ENCODE results near the gene ANKRD29. TPM values are rescaled to one million over a fixed set of nuclear protein-coding genes. Genes with fewer than 3 reads are reported as not detected.

ANKRD29 gene
- total RNA-seq = 4.1 and 6.9 TPM in 2 replicates
- polyA plus RNA-seq = 2.0 and 3.4 TPM in 2 replicates
- 1.1 and 2.4 TPM in 2 replicates for polyA plus RNA-seq (2012)
- 0.24 and 3.7 TPM in 2 replicates for polyA minus RNA-seq (ENCODE audit: low replicate concordance)

- Histone ChIP-seq H2AFZ (ENCODE audit: low read length) (peak within 1 kb of the TSS; percentile 35), H3K36me3 (ENCODE audit: control insufficient read depth, insufficient read depth, low read length) (no peaks in the 10 kb centered on the region), H3K9ac (ENCODE audit: insufficient read depth, low read length) (no peak within 1 kb of the TSS), H4K20me1 (ENCODE audit: control insufficient read depth, extremely low read depth, insufficient read depth, low read length) (no peaks in the 10 kb centered on the region), H3K4me1 (ENCODE audit: control insufficient read depth, extremely low read depth, insufficient read depth, low read length) (no peaks in the 10 kb centered on the region), H3K27me3 (ENCODE audit: control insufficient read depth, insufficient read depth, low read length) (peaks cover 17% of the 10 kb centered on the region), H3K79me2 (ENCODE audit: control insufficient read depth, insufficient read depth, low read length) (no peaks in the 10 kb centered on the region), H3K4me2 (ENCODE audit: extremely low read depth, insufficient read depth, low read length) (peak within 1 kb of the TSS; percentile 87), H3K9me3 (ENCODE audit: control insufficient read depth, insufficient read depth, low read depth, low read length) (no peaks in the 10 kb centered on the region), H3K4me3 (replicated peaks in 1 of 4; ENCODE audit: control extremely low read depth in 1 of 4, insufficient read depth in 1 of 4, low read depth in 3 of 4, low read length in 4 of 4) (peak within 1 kb of the TSS; percentile 24 to 49 (median 44)), H3K27ac (ENCODE audit: insufficient read depth, low read length) (no peak within 1 kb of the TSS)
- DNase-seq (ENCODE audit: low read depth in 2 of 2) = peak; percentile 17 to 50
- TF ChIP-seq EZH2 (IDR thresholded peaks at IDR 0.05; ENCODE audit: low read length, missing control alignments) (peak; percentile 78), CTCF (conservative IDR thresholded peaks at IDR 0.05 in 1 of 2, IDR thresholded peaks at IDR 0.05 in 1 of 2; ENCODE audit: low read depth in 1 of 2, low read length in 2 of 2) (no peak)
These were observed at the start of gene ANKRD29 for GRCh38 chr18:23662309-23663263. Gene ANKRD29 (minus strand): TSS chr18:23662911. CDS start chr18:23662730, 181 bp downstream.

- Histone ChIP-seq H3K9me3 (ENCODE audit: control insufficient read depth, insufficient read depth, low read depth, low read length) (no peaks in the 10 kb centered on the region), H4K20me1 (ENCODE audit: control insufficient read depth, extremely low read depth, insufficient read depth, low read length) (no peaks in the 10 kb centered on the region), H3K9ac (ENCODE audit: insufficient read depth, low read length) (no peak overlapping the region), H3K4me2 (ENCODE audit: extremely low read depth, insufficient read depth, low read length) (no peak overlapping the region), H3K27me3 (ENCODE audit: control insufficient read depth, insufficient read depth, low read length) (no peaks in the 10 kb centered on the region), H3K79me2 (ENCODE audit: control insufficient read depth, insufficient read depth, low read length) (no peaks in the 10 kb centered on the region), H2AFZ (ENCODE audit: low read length) (no peak overlapping the region), H3K4me3 (replicated peaks in 1 of 4; ENCODE audit: control extremely low read depth in 1 of 4, insufficient read depth in 1 of 4, low read depth in 3 of 4, low read length in 4 of 4) (no peak overlapping the region), H3K36me3 (ENCODE audit: control insufficient read depth, insufficient read depth, low read length) (no peaks in the 10 kb centered on the region), H3K27ac (ENCODE audit: insufficient read depth, low read length) (no peak overlapping the region), H3K4me1 (ENCODE audit: control insufficient read depth, extremely low read depth, insufficient read depth, low read length) (peaks cover 2% of the 10 kb centered on the region)
- TF ChIP-seq CTCF (conservative IDR thresholded peaks at IDR 0.05 in 1 of 2, IDR thresholded peaks at IDR 0.05 in 1 of 2; ENCODE audit: low read depth in 1 of 2, low read length in 2 of 2) = no peak
- peak in 1 of 2 donors; percentile 35 for DNase-seq (ENCODE audit: low read depth in 2 of 2)
These were observed 49.7 kb upstream of the ANKRD29 start for GRCh38 chr18:23712445-23712844.

GRCh38 chr18:23711426-23711825 lies 48.7 kb upstream of the ANKRD29 start:
- Histone ChIP-seq H2AFZ (ENCODE audit: low read length) (no peak overlapping the region), H3K27me3 (ENCODE audit: control insufficient read depth, insufficient read depth, low read length) (no peaks in the 10 kb centered on the region), H3K79me2 (ENCODE audit: control insufficient read depth, insufficient read depth, low read length) (no peaks in the 10 kb centered on the region), H3K27ac (ENCODE audit: insufficient read depth, low read length) (no peak overlapping the region), H4K20me1 (ENCODE audit: control insufficient read depth, extremely low read depth, insufficient read depth, low read length) (no peaks in the 10 kb centered on the region), H3K4me2 (ENCODE audit: extremely low read depth, insufficient read depth, low read length) (no peak overlapping the region), H3K9ac (ENCODE audit: insufficient read depth, low read length) (no peak overlapping the region), H3K9me3 (ENCODE audit: control insufficient read depth, insufficient read depth, low read depth, low read length) (no peaks in the 10 kb centered on the region), H3K4me1 (ENCODE audit: control insufficient read depth, extremely low read depth, insufficient read depth, low read length) (no peaks in the 10 kb centered on the region), H3K36me3 (ENCODE audit: control insufficient read depth, insufficient read depth, low read length) (no peaks in the 10 kb centered on the region), H3K4me3 (replicated peaks in 1 of 4; ENCODE audit: control extremely low read depth in 1 of 4, insufficient read depth in 1 of 4, low read depth in 3 of 4, low read length in 4 of 4) (no peak overlapping the region)
- TF ChIP-seq CTCF (conservative IDR thresholded peaks at IDR 0.05 in 1 of 2, IDR thresholded peaks at IDR 0.05 in 1 of 2; ENCODE audit: low read depth in 1 of 2, low read length in 2 of 2) (no peak), EZH2 (IDR thresholded peaks at IDR 0.05; ENCODE audit: low read length, missing control alignments) (no peak)
- no peak for DNase-seq (ENCODE audit: low read depth in 2 of 2)

Data from fibroblast of lung (primary cell).